ENCODE results near the gene CDCA7L.
"Not testable (repeated sequence)": the region's sequence is repeated elsewhere in the genome, so short reads cannot be mapped to it uniquely, and the experiment has no call there.

- not testable (repeated sequence) for TF ChIP-seq CTCF, POLR2A (IDR thresholded peaks at IDR 0.05)
Measured at GRCh38 chr7:21933293-21933692, 12.4 kb downstream of the CDCA7L start.

Data from lower leg skin (tissue), 3 donors.